HG02938 (cell line): ENCODE data around the gene CPO.

Source experiments
- ATAC-seq: cut with Tn5 transposase; IDR thresholded peaks from one replicate; pipeline ENCODE4 v1.9.1; 2021; ENCODE audit warnings: mild to moderate bottlenecking, moderate library complexity; ENCODE audit not compliant: unreplicated experiment

The CPO gene

GRCh38 chr2:207008105-207008990, 69.0 kb downstream of the CPO start:
- ATAC-seq = no peak

- ATAC-seq = no peak
Observed at GRCh38 chr2:207012461-207012860, 73.1 kb downstream of the CPO start.

- ATAC-seq = no peak
Observed at GRCh38 chr2:207014424-207014823, 75.1 kb downstream of the CPO start.

- ATAC-seq = no peak
Observed at GRCh38 chr2:207015901-207016300, 76.6 kb downstream of the CPO start.
